HUES6 (cell line): Measurements from ENCODE around the gene LSM10.
A peak's percentile ranks its signal among the peaks of the same experiment; 100 is the strongest.

ENCODE experiments used
- H3K27ac ChIP-seq: 2 replicates; pipeline ENCODE4 v1.7.0; 2013; ENCODE audit warnings: low read depth, mild to moderate bottlenecking, low read length, inconsistent platforms
- H3K27me3 ChIP-seq: 2 replicates; pipeline ENCODE4 v1.6.1; 2013; ENCODE audit warnings: low read length; ENCODE audit not compliant: control insufficient read depth, insufficient read depth
- H3K36me3 ChIP-seq: 2 replicates; pipeline ENCODE4 v1.6.1; 2013; ENCODE audit warnings: low read length; ENCODE audit not compliant: control insufficient read depth, insufficient read depth
- H3K4me1 ChIP-seq: 2 replicates; pipeline ENCODE4 v1.6.1; 2013; ENCODE audit warnings: low read length; ENCODE audit not compliant: control insufficient read depth, insufficient read depth
- H3K4me3 ChIP-seq: 2 replicates; pipeline ENCODE4 v1.5.1; 2013; ENCODE audit warnings: low read depth, low read length
- H3K9ac ChIP-seq: one replicate; pipeline ENCODE4 v1.6.1; 2013; ENCODE audit warnings: mild to moderate bottlenecking, low read length
- H3K9me3 ChIP-seq: 2 replicates; pipeline ENCODE4 v1.6.1; 2013; ENCODE audit warnings: low read depth, low read length; ENCODE audit not compliant: control insufficient read depth, insufficient read depth

Gene LSM10

DNA sequence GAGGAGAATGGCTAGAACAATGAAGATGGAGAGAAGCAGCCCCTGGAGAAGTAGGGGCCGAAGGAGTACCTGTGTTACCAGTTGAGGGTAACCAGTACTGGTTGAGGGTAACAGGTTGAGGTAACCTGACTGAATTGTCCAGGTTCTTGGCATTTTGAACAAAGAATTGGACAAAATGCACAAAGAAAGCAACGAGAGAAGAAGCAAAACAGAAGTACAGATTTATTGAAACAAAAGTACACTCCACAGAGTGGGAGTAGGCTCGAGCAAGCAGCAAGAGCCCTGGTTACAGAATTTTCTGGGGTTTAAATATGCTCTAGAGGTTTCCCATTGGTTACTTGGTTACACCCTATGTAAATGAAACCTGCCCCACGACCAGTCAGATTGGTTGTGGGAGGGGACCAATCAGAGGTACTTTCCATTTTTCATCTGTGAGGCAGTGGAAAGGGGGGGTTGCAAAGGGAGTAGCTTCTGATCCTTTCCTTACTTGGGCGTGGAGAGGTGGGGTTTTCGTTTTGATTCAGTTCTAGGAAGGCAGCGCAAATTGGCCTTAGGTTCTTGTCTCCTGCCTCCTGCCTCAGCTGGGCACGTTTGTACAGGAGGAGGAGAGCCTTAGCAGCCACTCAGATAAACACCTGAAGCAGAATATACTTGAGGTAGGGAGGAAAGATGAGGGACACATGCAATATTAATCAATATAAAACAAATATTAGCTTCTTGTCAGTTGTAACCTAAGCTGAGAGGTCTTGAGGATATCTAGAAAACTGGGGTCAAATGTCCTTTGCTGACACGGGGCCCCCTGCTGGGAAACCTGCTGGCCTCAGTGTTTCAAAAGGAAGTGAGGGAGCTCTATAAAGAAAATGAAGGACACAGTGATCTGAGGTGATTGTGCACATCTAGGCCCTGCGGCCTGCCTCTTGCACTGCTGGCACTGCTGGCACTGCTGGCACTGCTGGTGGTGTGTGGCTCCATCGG is 14.3 kb upstream of the LSM10 start:
- Histone ChIP-seq H3K4me1 (no peaks in the 10 kb centered on the region), H3K27ac (no peak overlapping the region), H3K9me3 (no peaks in the 10 kb centered on the region), H3K4me3 (no peak overlapping the region), H3K27me3 (no peaks in the 10 kb centered on the region), H3K9ac (no peak overlapping the region), H3K36me3 (peaks cover 11% of the 10 kb centered on the region; the same call in 1 of the 2 replicates)

DNA sequence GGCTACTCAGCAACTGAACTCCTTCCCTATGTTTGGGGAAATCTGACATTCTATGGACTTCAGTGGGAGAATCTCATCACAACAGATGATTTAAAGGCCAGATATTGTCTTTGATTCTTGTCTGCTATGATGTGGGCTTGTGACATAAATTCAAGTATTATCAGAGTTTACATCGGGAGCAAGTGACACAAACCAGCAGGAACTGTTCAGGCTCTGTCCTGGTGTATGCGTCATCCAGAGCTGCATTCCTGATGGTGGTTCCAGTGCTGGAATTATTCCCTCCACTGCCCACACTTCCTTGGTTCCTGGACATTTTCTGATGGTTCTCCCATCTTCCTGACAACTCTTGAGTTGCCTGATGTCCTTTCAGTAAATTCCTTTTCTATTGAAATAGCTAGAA is 10.8 kb upstream of the LSM10 start:
- no peak overlapping the region for H3K27ac ChIP-seq
- no peaks in the 10 kb centered on the region for H3K27me3 ChIP-seq
- H3K4me3 ChIP-seq, result no peak overlapping the region
- no peaks in the 10 kb centered on the region for H3K9me3 ChIP-seq
- H3K36me3 ChIP-seq, result peaks cover 12% of the 10 kb centered on the region; the same call in 1 of the 2 replicates
- H3K4me1 ChIP-seq, result no peaks in the 10 kb centered on the region
- H3K9ac ChIP-seq, result no peak overlapping the region

DNA sequence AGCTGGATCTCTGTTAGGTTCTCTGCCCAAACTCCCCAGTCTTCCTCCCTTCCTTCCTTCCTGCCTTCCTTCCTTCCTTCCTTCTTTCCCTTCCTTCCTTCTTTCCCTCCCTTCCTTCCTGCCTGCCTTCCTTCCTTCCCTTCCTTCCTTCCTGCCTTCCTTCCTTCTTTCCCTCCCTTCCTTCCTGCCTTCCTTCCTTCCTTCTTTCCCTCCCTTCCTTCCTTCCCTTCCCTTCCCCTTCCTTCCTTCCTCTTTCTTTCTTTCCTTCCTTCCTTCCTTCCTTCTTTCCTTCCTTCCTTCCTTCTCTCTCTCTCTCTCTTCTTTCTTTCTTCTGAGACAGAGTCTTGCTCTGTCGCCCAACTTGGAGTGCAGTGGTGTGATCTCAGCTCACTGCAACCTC is 8.7 kb upstream of the LSM10 start:
- peaks cover 12% of the 10 kb centered on the region; the same call in 1 of the 2 replicates for H3K36me3 ChIP-seq
- H3K27ac ChIP-seq, result no peak overlapping the region

DNA sequence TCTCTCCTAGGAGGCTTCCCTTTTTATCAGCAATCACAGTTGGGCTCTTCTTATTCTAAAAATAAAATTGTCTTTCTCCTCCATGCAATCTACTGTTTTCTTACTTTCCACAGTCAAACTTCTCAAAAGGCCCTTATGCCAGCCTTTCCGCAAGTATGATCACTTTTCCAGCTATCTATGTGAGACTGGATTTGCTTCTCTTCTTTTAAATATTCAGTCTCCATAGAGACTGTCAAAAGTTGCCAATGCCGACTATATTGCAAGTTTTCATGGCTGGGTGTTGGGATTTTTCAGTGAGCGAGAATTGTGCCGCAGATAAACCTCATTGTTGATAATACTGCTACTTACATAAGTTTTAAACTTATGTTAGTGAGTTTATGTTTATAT is 4.8 kb upstream of the LSM10 start:
- H3K27ac ChIP-seq, result no peak overlapping the region
- no peak overlapping the region for H3K9ac ChIP-seq
- no peaks in the 10 kb centered on the region for H3K27me3 ChIP-seq
- peaks cover 10% of the 10 kb centered on the region for H3K4me1 ChIP-seq
- H3K4me3 ChIP-seq, result no peak overlapping the region
- peaks cover 6% of the 10 kb centered on the region; the same call in 1 of the 2 replicates for H3K36me3 ChIP-seq
- H3K9me3 ChIP-seq, result no peaks in the 10 kb centered on the region

More for the DNA sequence above, 8.7 kb upstream of the LSM10 start:
- Histone ChIP-seq H3K9ac (no peak overlapping the region), H3K4me3 (no peak overlapping the region), H3K9me3 (no peaks in the 10 kb centered on the region), H3K27me3 (no peaks in the 10 kb centered on the region), H3K4me1 (peaks cover 6% of the 10 kb centered on the region; the same call in 1 of the 2 replicates)

DNA sequence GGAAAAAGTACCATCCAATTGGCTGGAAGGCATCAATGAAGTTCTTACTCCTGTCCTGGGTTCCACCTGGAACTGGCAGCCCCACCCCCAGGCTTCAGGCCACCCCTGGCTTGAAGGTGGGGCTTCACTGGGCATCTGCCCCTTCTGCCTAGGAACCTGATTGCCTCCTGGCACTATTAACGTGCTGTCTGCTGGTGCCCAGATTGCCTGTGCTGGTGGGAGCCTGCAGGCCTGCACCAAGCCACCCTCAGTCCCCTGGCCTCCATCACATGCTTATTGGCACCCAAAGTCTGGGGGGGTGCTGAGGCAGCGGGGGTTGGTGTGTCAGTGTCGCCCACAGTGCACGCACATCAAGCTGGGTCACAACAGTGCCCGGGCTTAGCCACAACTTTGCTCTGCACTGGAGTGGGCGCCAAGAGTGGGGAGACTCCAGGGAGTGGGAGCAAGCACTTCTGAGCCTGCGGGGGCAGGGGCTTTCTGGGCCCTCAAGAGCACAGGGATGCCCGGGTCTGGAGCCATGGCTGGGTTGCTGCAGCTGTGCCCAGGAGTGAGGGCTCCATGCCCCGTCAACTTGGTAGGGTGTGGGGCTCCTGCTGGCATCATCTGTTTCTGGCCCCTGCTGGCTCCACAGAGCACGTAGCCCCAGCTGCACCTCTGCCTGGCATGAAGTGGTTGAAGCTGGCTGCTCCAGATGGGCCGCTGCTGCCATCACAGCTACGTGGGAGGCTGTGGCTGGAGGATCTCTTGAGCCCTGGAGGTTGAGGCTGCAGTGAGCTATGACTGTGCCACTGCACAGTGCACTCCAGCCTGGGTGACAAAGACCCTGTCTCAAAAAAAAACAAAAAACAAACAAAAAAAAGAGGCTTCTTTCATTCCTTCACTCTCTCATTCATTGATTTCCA is 4.1 kb upstream of the LSM10 start:
- H3K9ac ChIP-seq, result peak overlapping the region; percentile 77
- H3K36me3 ChIP-seq, result no peaks in the 10 kb centered on the region
- no peaks in the 10 kb centered on the region for H3K9me3 ChIP-seq
- H3K4me3 ChIP-seq, result peak overlapping the region; percentile 69
- H3K27ac ChIP-seq, result no peak overlapping the region
- H3K27me3 ChIP-seq, result no peaks in the 10 kb centered on the region
- H3K4me1 ChIP-seq, result peaks cover 10% of the 10 kb centered on the region

DNA sequence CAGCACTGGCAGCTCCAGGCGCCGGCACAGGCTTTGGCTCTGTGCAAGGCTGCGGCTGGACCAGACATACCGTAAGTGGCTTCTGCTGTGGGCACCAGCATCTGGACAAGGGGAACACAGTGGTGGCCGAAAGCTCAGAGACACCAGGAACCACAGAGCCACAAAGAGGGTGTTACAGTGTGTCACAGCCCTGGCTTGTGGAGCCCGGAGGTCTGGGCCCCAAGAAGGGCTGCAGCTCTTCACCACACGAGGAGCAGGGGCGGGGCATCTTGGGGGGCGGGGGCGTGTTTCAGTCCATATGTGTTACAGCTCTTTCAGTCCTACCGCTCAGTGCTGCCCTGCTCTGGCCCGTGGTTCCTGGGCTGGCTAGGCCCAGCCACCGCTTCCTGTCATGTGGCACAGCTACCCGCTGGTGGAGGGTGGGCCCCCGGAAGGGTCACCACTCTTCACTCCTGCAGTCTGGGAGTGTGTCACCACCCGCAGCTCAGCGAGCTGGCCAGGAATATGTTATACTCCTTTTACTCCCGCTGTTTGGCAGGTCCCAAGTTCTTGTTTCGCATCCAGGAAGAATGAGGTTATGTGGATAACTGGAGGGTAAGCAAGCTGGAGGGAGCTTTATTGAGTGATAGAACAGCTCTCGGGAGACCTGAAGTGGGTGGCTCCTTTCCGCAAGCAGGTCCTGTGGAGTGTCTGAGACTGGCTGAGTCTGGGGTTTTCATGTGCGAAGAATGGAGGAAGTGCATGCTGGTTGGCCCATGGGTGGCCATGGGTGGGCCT is 3.3 kb upstream of the LSM10 start:
- peak overlapping the region; percentile 69 for H3K4me3 ChIP-seq

DNA sequence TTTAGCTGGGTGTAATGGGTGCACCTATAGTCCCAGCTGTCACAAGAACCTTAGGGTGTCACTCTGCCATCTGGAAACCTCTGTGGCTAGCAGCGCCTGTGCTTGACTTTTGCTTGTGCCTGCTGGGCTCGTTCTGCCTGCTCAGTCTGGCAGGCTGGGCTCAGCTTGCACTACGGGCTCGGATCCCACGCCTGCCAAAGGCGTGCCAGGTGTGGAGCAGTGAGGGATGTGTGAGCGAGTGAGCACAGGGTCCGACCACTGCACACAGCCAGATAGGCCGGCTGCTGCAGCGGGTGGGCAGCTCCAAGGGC is 2.8 kb upstream of the LSM10 start:
- H3K9me3 ChIP-seq, result no peaks in the 10 kb centered on the region
- H3K4me3 ChIP-seq, result peak overlapping the region; percentile 69
- no peaks in the 10 kb centered on the region for H3K27me3 ChIP-seq
- peak overlapping the region; percentile 16; the same call in 1 of the 2 replicates for H3K27ac ChIP-seq
- no peaks in the 10 kb centered on the region for H3K36me3 ChIP-seq
- H3K9ac ChIP-seq, result peak overlapping the region; percentile 45
- H3K4me1 ChIP-seq, result peaks cover 13% of the 10 kb centered on the region

More for the DNA sequence above, 3.3 kb upstream of the LSM10 start:
- Histone ChIP-seq H3K4me1 (peaks cover 13% of the 10 kb centered on the region), H3K9me3 (no peaks in the 10 kb centered on the region), H3K36me3 (no peaks in the 10 kb centered on the region), H3K27me3 (no peaks in the 10 kb centered on the region), H3K9ac (peak overlapping the region; percentile 77), H3K27ac (peak overlapping the region; percentile 54; the same call in 1 of the 2 replicates)

DNA sequence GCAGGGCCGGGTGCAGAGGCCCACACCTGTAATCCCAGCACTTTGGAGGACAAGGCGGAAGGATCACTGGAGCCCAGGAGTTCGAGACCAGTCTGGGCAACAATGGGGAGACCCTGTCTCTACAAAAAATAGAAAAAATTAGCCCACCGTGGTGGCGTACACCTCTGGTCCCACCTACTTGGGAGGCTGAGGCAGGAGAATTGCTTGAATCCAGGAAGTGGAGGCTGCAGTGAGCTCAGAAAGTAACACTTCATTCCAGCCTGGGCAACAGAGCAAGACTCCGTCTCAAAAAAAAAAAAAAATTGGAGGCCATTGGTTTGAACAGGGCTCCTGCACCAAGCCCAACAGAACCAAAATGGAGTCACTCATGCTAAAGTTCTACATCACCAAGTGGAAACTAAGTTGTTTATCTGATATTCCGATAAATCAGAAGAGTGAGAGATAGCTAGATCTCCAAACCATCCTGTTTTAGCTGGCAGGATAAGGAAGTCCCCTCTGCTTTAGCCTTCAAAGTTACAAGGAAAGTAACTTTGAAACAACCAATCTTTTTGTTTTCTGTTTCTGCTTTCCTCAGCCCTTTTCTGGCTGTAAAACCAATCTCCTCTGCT is 766 bp upstream of the LSM10 start:
- Histone ChIP-seq H3K4me3 (peak overlapping the region; percentile 87), H3K36me3 (peaks cover 8% of the 10 kb centered on the region), H3K4me1 (peaks cover 13% of the 10 kb centered on the region), H3K9ac (peak overlapping the region; percentile 16), H3K9me3 (no peaks in the 10 kb centered on the region), H3K27me3 (no peaks in the 10 kb centered on the region), H3K27ac (no peak overlapping the region)

DNA sequence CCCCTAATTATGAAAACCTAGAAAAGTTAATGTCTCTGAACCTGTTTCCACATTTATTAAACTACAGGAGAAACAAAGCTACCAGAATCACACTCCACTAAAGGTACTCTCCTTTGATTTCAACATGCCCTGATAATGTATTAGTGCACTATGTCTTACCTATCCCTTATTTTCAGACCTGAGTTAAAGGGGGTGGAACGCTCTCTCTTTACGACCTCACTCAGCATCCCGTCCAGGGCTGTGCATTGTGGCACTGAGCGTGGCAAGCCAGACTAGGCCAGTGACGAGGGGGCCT is 678 bp downstream of the LSM10 start:
- Histone ChIP-seq H3K9me3 (no peaks in the 10 kb centered on the region), H3K36me3 (peaks cover 22% of the 10 kb centered on the region), H3K9ac (peak overlapping the region; percentile 86), H3K27ac (peak overlapping the region; percentile 64; the same call in 1 of the 2 replicates), H3K27me3 (no peaks in the 10 kb centered on the region), H3K4me1 (peaks cover 13% of the 10 kb centered on the region), H3K4me3 (peak overlapping the region; percentile 87)

DNA sequence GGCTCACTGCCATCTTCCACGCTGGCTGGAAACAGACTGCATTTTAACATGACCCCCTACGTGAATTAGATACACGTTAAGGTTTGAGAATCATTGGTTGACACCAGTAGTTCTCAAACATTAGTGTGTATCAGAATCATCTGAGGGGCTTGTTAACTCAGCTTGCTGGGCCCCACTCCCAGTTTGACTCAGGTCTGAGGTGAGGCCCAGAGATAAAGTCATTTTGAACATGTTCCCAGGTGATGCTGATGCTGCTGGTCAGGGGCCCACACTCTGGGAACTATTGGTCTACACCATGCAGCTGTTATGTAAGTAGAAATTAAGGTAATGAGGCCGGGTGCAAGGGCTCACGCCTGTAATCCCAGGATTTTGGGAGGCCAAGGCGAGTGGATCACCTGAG is 1.3 kb downstream of the LSM10 start:
- Histone ChIP-seq H3K27me3 (no peaks in the 10 kb centered on the region), H3K4me1 (peaks cover 8% of the 10 kb centered on the region), H3K27ac (no peak overlapping the region), H3K4me3 (no peak overlapping the region), H3K9ac (no peak overlapping the region), H3K36me3 (peaks cover 28% of the 10 kb centered on the region), H3K9me3 (no peaks in the 10 kb centered on the region)
